ENCODE data around the gene TBC1D5. TPM values are rescaled to one million over a fixed set of nuclear protein-coding genes. Genes with fewer than 3 reads are reported as not detected.

TBC1D5 gene
- total RNA-seq, 1 experiment from 2014 or later: 30.4 TPM

- no peak for DNase-seq (ENCODE audit: low read depth, low spot score)
- no TSS peak for BruUV-seq (replicated peaks)
- intact Hi-C loops (cut with micrococcal nuclease; ENCODE audit: unreplicated experiment): no loop called here
- Histone ChIP-seq H3K27ac (ENCODE audit: low read length) (no peak overlapping the region), H3K4me1 (ENCODE audit: control insufficient read depth, insufficient read depth, low read length) (peaks cover 2% of the 10 kb centered on the region; the same call in 1 of the 2 replicates), H3K4me3 (ENCODE audit: low read depth in 2 of 2, low read length in 2 of 2) (no peak overlapping the region), H3K27me3 (ENCODE audit: control insufficient read depth, insufficient read depth, low read length) (no peaks in the 10 kb centered on the region), H3K36me3 (ENCODE audit: control insufficient read depth, insufficient read depth, low read length) (no peaks in the 10 kb centered on the region), H3K9me3 (ENCODE audit: control insufficient read depth, insufficient read depth, low read depth, low read length) (no peaks in the 10 kb centered on the region)
- in situ Hi-C loops (cut with HindIII; ENCODE audit: low pct_unique_long_range_greater_than_20kb, low sequenced_read_pairs): no loop called here
- ATAC-seq: no peak
- ChIA-PET CTCF (no interaction called here), POLR2A (no interaction called here)
- no peak for TF ChIP-seq POLR2AphosphoS5 (IDR thresholded peaks at IDR 0.05; ENCODE audit: low read depth, low read length)
- TF ChIP-seq TCF7L2 (IDR thresholded peaks at IDR 0.05; ENCODE audit: low read depth, low read length): no peak
- no peak for TF ChIP-seq REST (IDR thresholded peaks at IDR 0.05; ENCODE audit: insufficient read depth in 1 of 2, low read depth in 2 of 2, low read length in 1 of 2)
- no peak for TF ChIP-seq CTCF (IDR thresholded peaks at IDR 0.05)
- no peak for TF ChIP-seq SIN3A (IDR thresholded peaks at IDR 0.05; ENCODE audit: borderline replicate concordance, insufficient read depth, low read depth, low read length)
Observed at GRCh38 chr3:17423786-17424536, 318.5 kb downstream of the TBC1D5 start.

- DNase-seq (ENCODE audit: low read depth, low spot score): no peak
- peaks cover 2% of the 10 kb centered on the region; the same call in 1 of the 2 replicates for H3K4me1 ChIP-seq (ENCODE audit: control insufficient read depth, insufficient read depth, low read length)
- no peak overlapping the region for H3K4me3 ChIP-seq (ENCODE audit: low read depth in 2 of 2, low read length in 2 of 2)
- H3K9me3 ChIP-seq (ENCODE audit: control insufficient read depth, insufficient read depth, low read depth, low read length): no peaks in the 10 kb centered on the region
- intact Hi-C loops (cut with micrococcal nuclease; ENCODE audit: unreplicated experiment): no loop called here
- no peak overlapping the region for H3K27ac ChIP-seq (ENCODE audit: low read length)
- no TSS peak for BruUV-seq (replicated peaks)
- in situ Hi-C loops (cut with HindIII; ENCODE audit: low pct_unique_long_range_greater_than_20kb, low sequenced_read_pairs): no loop called here
- TF ChIP-seq REST (IDR thresholded peaks at IDR 0.05; ENCODE audit: insufficient read depth in 1 of 2, low read depth in 2 of 2, low read length in 1 of 2): no peak
- TF ChIP-seq SIN3A (IDR thresholded peaks at IDR 0.05; ENCODE audit: borderline replicate concordance, insufficient read depth, low read depth, low read length): no peak
- no peak for TF ChIP-seq POLR2AphosphoS5 (IDR thresholded peaks at IDR 0.05; ENCODE audit: low read depth, low read length)
- no peak for TF ChIP-seq TCF7L2 (IDR thresholded peaks at IDR 0.05; ENCODE audit: low read depth, low read length)
- no peak for TF ChIP-seq CTCF (IDR thresholded peaks at IDR 0.05)
- H3K27me3 ChIP-seq (ENCODE audit: control insufficient read depth, insufficient read depth, low read length): no peaks in the 10 kb centered on the region
- ATAC-seq: no peak
- H3K36me3 ChIP-seq (ENCODE audit: control insufficient read depth, insufficient read depth, low read length): no peaks in the 10 kb centered on the region
- ChIA-PET CTCF (no interaction called here), POLR2A (no interaction called here)
Observed at GRCh38 chr3:17422636-17423035, 319.8 kb downstream of the TBC1D5 start.

Measured in Panc1 (cell line).